ENCODE data around the gene ACAP3. TPM values are rescaled to one million over a fixed set of nuclear protein-coding genes. Genes with fewer than 3 reads are reported as not detected.

Gene ACAP3
- polyA plus RNA-seq, 2 of the 4 experiments (the other 2 are of a cell fraction) = 6.6 to 24.2 TPM

DNA sequence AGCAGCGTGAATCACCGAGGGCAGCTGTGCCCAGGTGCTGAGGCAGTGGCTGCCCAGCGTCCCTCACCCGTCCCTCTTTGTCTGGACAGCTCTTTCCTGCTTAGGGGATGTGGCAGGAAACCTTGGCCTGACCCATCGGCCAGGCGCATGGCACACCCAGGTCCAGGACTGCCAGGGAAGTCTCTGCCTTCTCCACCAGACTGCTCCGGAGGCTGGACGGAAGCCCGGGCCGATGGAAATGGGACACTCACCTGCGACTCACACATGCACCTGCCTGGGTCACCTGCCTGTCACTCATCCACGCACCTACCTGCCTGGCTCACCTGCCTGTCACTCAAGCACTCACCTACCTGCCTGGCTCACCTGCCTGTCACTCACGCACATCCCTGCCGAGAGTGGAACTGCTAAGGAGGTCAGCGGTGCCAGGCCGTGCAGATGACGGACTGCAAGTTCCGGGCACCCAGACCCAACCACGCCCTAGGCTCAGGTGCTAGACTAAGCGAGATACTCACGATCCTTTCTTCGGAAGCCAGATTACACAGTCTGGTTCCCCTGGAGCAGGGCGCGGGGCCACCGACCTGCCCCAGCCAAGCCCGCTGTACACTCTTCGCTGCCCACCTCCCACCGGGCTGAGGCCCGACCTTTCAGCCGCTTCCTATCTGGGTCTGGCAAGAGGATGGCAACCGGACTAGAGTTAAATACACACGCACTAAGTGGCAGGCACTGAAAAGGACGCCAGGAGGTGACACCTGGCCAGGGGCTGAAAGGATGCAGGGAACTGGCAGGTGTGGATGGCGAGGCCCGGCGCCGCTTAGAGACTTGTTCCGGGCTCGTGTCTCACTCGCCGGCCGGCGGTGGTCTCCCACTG lies 35.2 kb downstream of the ACAP3 start:
- ChIA-PET POLR2A (no interaction called here), CTCF (interaction anchor here (1.0 to 1.4 kb wide), 2 partner anchors 34 to 150 kb away, joined by 3 to 7 read pairs; no protein-coding TSS in a partner anchor)
- Histone ChIP-seq H3K4me3 (peak overlapping the region; percentile 99), H3K27ac (peak overlapping the region; percentile 95 to 99), H3K4me1 (peaks cover 17% of the 10 kb centered on the region), H3K4me2 (peak overlapping the region; percentile 93), H3K9me3 (no peaks in the 10 kb centered on the region)
- DNase-seq (ENCODE audit: low read depth in 1 of 2, low spot score in 1 of 2) (no peak), FAIRE-seq (no peak), ATAC-seq (no peak)
- TF ChIP-seq CEBPB (IDR thresholded peaks at IDR 0.05) (no peak), JUNB (IDR thresholded peaks at IDR 0.05) (no peak), POLR2A (IDR thresholded peaks at IDR 0.05; ENCODE audit: low read length) (no peak), RCOR1 (IDR thresholded peaks at IDR 0.05; ENCODE audit: low read depth, low read length) (no peak), CBX8 (IDR thresholded peaks at IDR 0.05) (no peak), SMC3 (IDR thresholded peaks at IDR 0.05) (no peak), ESRRA (IDR thresholded peaks at IDR 0.05; ENCODE audit: borderline replicate concordance, low read length) (no peak), EHMT2 (IDR thresholded peaks at IDR 0.05; ENCODE audit: low read depth) (no peak), HOXB13 (CRISPR knock-in tag; IDR thresholded peaks at IDR 0.05; ENCODE audit: low read depth) (no peak), ZNF302 (CRISPR knock-in tag; IDR thresholded peaks at IDR 0.05) (no peak), TP53 (CRISPR knock-in tag; IDR thresholded peaks at IDR 0.05) (no peak), POLR2AphosphoS2 (conservative IDR thresholded peaks at IDR 0.05; ENCODE audit: low read length) (no peak)
- TF ChIP-seq, protein P1, sequence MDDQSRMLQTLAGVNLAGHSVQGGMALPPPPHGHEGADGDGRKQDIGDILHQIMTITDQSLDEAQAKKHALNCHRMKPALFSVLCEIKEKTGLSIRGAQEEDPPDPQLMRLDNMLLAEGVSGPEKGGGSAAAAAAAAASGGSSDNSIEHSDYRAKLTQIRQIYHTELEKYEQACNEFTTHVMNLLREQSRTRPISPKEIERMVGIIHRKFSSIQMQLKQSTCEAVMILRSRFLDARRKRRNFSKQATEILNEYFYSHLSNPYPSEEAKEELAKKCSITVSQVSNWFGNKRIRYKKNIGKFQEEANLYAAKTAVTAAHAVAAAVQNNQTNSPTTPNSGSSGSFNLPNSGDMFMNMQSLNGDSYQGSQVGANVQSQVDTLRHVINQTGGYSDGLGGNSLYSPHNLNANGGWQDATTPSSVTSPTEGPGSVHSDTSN (IDR thresholded peaks at IDR 0.05) = no peak
- TF ChIP-seq, protein P2, sequence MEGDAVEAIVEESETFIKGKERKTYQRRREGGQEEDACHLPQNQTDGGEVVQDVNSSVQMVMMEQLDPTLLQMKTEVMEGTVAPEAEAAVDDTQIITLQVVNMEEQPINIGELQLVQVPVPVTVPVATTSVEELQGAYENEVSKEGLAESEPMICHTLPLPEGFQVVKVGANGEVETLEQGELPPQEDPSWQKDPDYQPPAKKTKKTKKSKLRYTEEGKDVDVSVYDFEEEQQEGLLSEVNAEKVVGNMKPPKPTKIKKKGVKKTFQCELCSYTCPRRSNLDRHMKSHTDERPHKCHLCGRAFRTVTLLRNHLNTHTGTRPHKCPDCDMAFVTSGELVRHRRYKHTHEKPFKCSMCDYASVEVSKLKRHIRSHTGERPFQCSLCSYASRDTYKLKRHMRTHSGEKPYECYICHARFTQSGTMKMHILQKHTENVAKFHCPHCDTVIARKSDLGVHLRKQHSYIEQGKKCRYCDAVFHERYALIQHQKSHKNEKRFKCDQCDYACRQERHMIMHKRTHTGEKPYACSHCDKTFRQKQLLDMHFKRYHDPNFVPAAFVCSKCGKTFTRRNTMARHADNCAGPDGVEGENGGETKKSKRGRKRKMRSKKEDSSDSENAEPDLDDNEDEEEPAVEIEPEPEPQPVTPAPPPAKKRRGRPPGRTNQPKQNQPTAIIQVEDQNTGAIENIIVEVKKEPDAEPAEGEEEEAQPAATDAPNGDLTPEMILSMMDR (IDR thresholded peaks at IDR 0.05) = no peak
- TF ChIP-seq, protein P3, sequence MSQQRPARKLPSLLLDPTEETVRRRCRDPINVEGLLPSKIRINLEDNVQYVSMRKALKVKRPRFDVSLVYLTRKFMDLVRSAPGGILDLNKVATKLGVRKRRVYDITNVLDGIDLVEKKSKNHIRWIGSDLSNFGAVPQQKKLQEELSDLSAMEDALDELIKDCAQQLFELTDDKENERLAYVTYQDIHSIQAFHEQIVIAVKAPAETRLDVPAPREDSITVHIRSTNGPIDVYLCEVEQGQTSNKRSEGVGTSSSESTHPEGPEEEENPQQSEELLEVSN (IDR thresholded peaks at IDR 0.05; ENCODE audit: borderline replicate concordance, low read depth) = no peak
- TF ChIP-seq, protein P4, sequence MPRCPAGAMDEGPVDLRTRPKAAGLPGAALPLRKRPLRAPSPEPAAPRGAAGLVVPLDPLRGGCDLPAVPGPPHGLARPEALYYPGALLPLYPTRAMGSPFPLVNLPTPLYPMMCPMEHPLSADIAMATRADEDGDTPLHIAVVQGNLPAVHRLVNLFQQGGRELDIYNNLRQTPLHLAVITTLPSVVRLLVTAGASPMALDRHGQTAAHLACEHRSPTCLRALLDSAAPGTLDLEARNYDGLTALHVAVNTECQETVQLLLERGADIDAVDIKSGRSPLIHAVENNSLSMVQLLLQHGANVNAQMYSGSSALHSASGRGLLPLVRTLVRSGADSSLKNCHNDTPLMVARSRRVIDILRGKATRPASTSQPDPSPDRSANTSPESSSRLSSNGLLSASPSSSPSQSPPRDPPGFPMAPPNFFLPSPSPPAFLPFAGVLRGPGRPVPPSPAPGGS (IDR thresholded peaks at IDR 0.05) = no peak
- TF ChIP-seq, protein P5, sequence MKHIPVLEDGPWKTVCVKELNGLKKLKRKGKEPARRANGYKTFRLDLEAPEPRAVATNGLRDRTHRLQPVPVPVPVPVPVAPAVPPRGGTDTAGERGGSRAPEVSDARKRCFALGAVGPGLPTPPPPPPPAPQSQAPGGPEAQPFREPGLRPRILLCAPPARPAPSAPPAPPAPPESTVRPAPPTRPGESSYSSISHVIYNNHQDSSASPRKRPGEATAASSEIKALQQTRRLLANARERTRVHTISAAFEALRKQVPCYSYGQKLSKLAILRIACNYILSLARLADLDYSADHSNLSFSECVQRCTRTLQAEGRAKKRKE (CRISPR knock-in tag; IDR thresholded peaks at IDR 0.05; ENCODE audit: low read depth) = no peak
- WGBS (ENCODE audit: missing lambda C conversion rate) = 49% methylated on average over 19 of the region's 43 CpGs

DNA sequence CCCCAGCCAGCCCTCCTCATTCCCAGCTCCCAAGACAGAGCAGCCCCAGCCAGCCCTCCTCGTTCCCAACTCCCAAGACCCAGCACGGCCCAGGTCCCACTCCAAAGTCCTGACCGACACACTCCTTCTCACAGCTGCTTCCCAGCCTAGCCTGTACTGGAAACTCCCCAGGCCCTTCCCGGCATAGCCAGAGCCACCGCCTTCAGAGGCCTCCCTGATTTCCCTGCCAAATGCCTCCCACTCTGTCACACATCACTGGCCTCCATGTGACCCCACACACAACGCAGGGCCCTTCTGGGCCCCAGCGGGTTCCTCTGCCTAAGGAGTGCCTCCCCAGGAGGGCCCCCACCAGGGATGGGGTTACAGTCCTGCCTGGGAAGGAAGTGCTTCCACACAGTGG lies 36.9 kb downstream of the ACAP3 start:
- POLR2A ChIA-PET = interaction anchor here (0.7 to 1.1 kb wide), 2 partner anchors 11 to 154 kb away, joined by 3 to 5 read pairs; no protein-coding TSS in a partner anchor
- FAIRE-seq = no peak

More for the DNA sequence above, 36.9 kb downstream of the ACAP3 start:
- CTCF ChIA-PET = interaction anchor here (1.3 to 1.4 kb wide), 2 partner anchors 21 to 149 kb away, joined by 3 to 7 read pairs; no protein-coding TSS in a partner anchor
- H3K4me1 ChIP-seq = peaks cover 17% of the 10 kb centered on the region
- 96% methylated on average over 6 of the region's 7 CpGs for WGBS (ENCODE audit: missing lambda C conversion rate)
- no peak for TF ChIP-seq JUNB (IDR thresholded peaks at IDR 0.05)
- TF ChIP-seq MAFK (IDR thresholded peaks at IDR 0.05; ENCODE audit: partially characterized antibody) = no peak
- no peak for TF ChIP-seq HOXB13 (CRISPR knock-in tag; IDR thresholded peaks at IDR 0.05; ENCODE audit: low read depth)
- TF ChIP-seq CHD2 (IDR thresholded peaks at IDR 0.05; ENCODE audit: low read length, partially characterized antibody) = no peak
- no peak for TF ChIP-seq BHLHE40 (IDR thresholded peaks at IDR 0.05; ENCODE audit: low read depth, low read length)
- TF ChIP-seq, protein P6, sequence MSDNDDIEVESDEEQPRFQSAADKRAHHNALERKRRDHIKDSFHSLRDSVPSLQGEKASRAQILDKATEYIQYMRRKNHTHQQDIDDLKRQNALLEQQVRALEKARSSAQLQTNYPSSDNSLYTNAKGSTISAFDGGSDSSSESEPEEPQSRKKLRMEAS (IDR thresholded peaks at IDR 0.05) = no peak
- TF ChIP-seq, protein P7, sequence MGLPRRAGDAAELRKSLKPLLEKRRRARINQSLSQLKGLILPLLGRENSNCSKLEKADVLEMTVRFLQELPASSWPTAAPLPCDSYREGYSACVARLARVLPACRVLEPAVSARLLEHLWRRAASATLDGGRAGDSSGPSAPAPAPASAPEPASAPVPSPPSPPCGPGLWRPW (IDR thresholded peaks at IDR 0.05) = no peak
- TF ChIP-seq RARB (CRISPR knock-in tag; IDR thresholded peaks at IDR 0.05) = no peak
- no peak for TF ChIP-seq HDAC2 (IDR thresholded peaks at IDR 0.05)
- TF ChIP-seq SREBF2 (IDR thresholded peaks at IDR 0.05) = no peak
- TF ChIP-seq, protein P5 (CRISPR knock-in tag; IDR thresholded peaks at IDR 0.05; ENCODE audit: low read depth) = no peak
- no peak for TF ChIP-seq CEBPB (IDR thresholded peaks at IDR 0.05)
- no peak for TF ChIP-seq MYC (IDR thresholded peaks at IDR 0.05; ENCODE audit: borderline replicate concordance, low read length)
- TF ChIP-seq SMC3 (IDR thresholded peaks at IDR 0.05) = no peak
- TF ChIP-seq, protein P2 (IDR thresholded peaks at IDR 0.05) = no peak
- H3K4me3 ChIP-seq = no peak overlapping the region
- DNase-seq (ENCODE audit: low read depth in 1 of 2, low spot score in 1 of 2) (no peak), ATAC-seq (no peak)
- H3K4me2 ChIP-seq = peak overlapping the region; percentile 93; the same call in 2 of the 3 replicates
- no peak overlapping the region for H3K27ac ChIP-seq
- H3K9me3 ChIP-seq = no peaks in the 10 kb centered on the region
